Ovary (tissue), 3 donors: ENCODE data around the gene PITPNM3.

ENCODE experiments used
- CTCF ChIP-seq, 3 donors: fragments of 450-650 bp in 2 of 3; fragments of 200-600 bp in 1 of 3; IDR thresholded peaks; one replicate each; pipeline versions ENCODE4 v1.5.1 to v1.8.0; 2016 to 2022; ENCODE audit warnings: antibody characterized with exemption in 3 of 3, mild to moderate bottlenecking in 1 of 3
- EP300 ChIP-seq: sonication (generic); formaldehyde crosslinking; IDR thresholded peaks from one replicate; pipeline ENCODE4 v1.6.1; 2017; ENCODE audit warnings: antibody characterized with exemption
- donor health status: DM: no; HTN: no; CAD: no.

- TF ChIP-seq CTCF (IDR thresholded peaks at IDR 0.05) (no peak), EP300 (no peak)
Observed at GRCh38 chr17:6548578-6549330, 7.6 kb downstream of the PITPNM3 start.
